H9 (cell line): ENCODE measurements around the gene ZMYND12. TPM values are rescaled to one million over a fixed set of nuclear protein-coding genes. Genes with fewer than 3 reads are reported as not detected.

Experiments used
- DNase-seq: peaks from one replicate; pipeline ENCODE4 v3.0.0-alpha.2; 2017
- H2AFZ ChIP-seq: one replicate; pipeline ENCODE4 v1.6.1; 2013; ENCODE audit warnings: mild to moderate bottlenecking, low read length, control low read depth, moderate library complexity
- H2AK5ac ChIP-seq: 2 replicates; pipeline ENCODE4 v1.6.1; 2013; ENCODE audit warnings: low read length, control low read depth, mixed read lengths; ENCODE audit not compliant: insufficient read length
- H2BK120ac ChIP-seq: one replicate; pipeline ENCODE4 v1.6.1; 2013; ENCODE audit warnings: low read depth, mild to moderate bottlenecking, low read length, control low read depth, inconsistent platforms; ENCODE audit not compliant: poor library complexity, severe bottlenecking
- H2BK12ac ChIP-seq: 2 replicates; pipeline ENCODE4 v1.6.1; 2013; ENCODE audit warnings: low read length, control low read depth, mixed read lengths, low read depth; ENCODE audit not compliant: insufficient read length
- H2BK15ac ChIP-seq: 2 replicates; pipeline ENCODE4 v1.6.1; 2013; ENCODE audit warnings: low read depth, low read length, control low read depth
- H2BK20ac ChIP-seq: one replicate; pipeline ENCODE4 v1.6.1; 2013; ENCODE audit warnings: low read depth, mild to moderate bottlenecking, low read length, control low read depth, inconsistent platforms; ENCODE audit not compliant: poor library complexity, severe bottlenecking
- H2BK5ac ChIP-seq: 2 replicates; pipeline ENCODE4 v1.6.1; 2013; ENCODE audit warnings: low read length, control low read depth, mixed read lengths; ENCODE audit not compliant: insufficient read length
- H3K14ac ChIP-seq: 2 replicates; pipeline ENCODE4 v1.6.1; 2013; ENCODE audit warnings: low read length, control low read depth; ENCODE audit not compliant: insufficient read depth
- H3K18ac ChIP-seq: 2 replicates; pipeline ENCODE4 v1.6.1; 2013; ENCODE audit warnings: low read depth, mild to moderate bottlenecking, mixed read lengths, low read length, control low read depth; ENCODE audit not compliant: insufficient read length
- H3K23ac ChIP-seq: 2 replicates; pipeline ENCODE4 v1.6.1; 2013; ENCODE audit warnings: low read length, control low read depth, mixed read lengths, low read depth; ENCODE audit not compliant: insufficient read length
- H3K23me2 ChIP-seq: 2 replicates; pipeline ENCODE4 v1.6.1; 2013; ENCODE audit warnings: low read depth, mild to moderate bottlenecking, mixed read lengths, low read length, control low read depth; ENCODE audit not compliant: insufficient read length, poor library complexity, severe bottlenecking
- H3K27ac ChIP-seq: 2 replicates; pipeline ENCODE4 v1.5.1; 2013; ENCODE audit warnings: low read length, control low read depth, mixed read lengths, low read depth; ENCODE audit not compliant: insufficient read length
- H3K27me3 ChIP-seq: 2 replicates; pipeline ENCODE4 v1.6.1; 2013; ENCODE audit warnings: low read length, control low read depth, inconsistent platforms; ENCODE audit not compliant: insufficient read depth
- H3K4ac ChIP-seq: 2 replicates; pipeline ENCODE4 v1.6.1; 2013; ENCODE audit warnings: low read depth, mild to moderate bottlenecking, control low read depth, inconsistent platforms, low read length, moderate library complexity
- H3K4me1 ChIP-seq: 2 replicates; pipeline ENCODE4 v1.6.1; 2013; ENCODE audit warnings: low read length, control low read depth, inconsistent platforms; ENCODE audit not compliant: insufficient read depth
- H3K4me2 ChIP-seq: 2 replicates; pipeline ENCODE4 v1.6.1; 2013; ENCODE audit warnings: low read length, control low read depth, mixed read lengths; ENCODE audit not compliant: insufficient read length, insufficient read depth
- H3K56ac ChIP-seq: 2 replicates; pipeline ENCODE4 v1.6.1; 2013; ENCODE audit warnings: low read depth, mild to moderate bottlenecking, mixed read lengths, low read length, control low read depth; ENCODE audit not compliant: insufficient read length
- H3K79me1 ChIP-seq: 2 replicates; pipeline ENCODE4 v1.6.1; 2013; ENCODE audit warnings: low read depth, mild to moderate bottlenecking, moderate library complexity, low read length, control low read depth, inconsistent platforms; ENCODE audit not compliant: insufficient read depth, poor library complexity, severe bottlenecking
- H3K79me2 ChIP-seq: 2 replicates; pipeline ENCODE4 v1.6.1; 2013; ENCODE audit warnings: low read length, control low read depth, inconsistent platforms; ENCODE audit not compliant: insufficient read depth
- H3K9ac ChIP-seq: 2 replicates; pipeline ENCODE4 v1.6.1; 2013; ENCODE audit warnings: low read length, control low read depth, mixed read lengths; ENCODE audit not compliant: insufficient read length; ENCODE audit errors: extremely low read depth
- H3K9me3 ChIP-seq: one replicate; pipeline ENCODE4 v1.6.1; 2013; ENCODE audit warnings: low read depth, low read length, inconsistent platforms; ENCODE audit not compliant: control insufficient read depth
- H3T11ph ChIP-seq: one replicate; pipeline ENCODE4 v1.6.1; 2013; ENCODE audit warnings: mild to moderate bottlenecking, low read length, control low read depth, inconsistent platforms
- H4K20me1 ChIP-seq: one replicate; pipeline ENCODE4 v1.6.1; 2013; ENCODE audit not compliant: control insufficient read depth, insufficient read length, insufficient read depth
- H4K5ac ChIP-seq: 2 replicates; pipeline ENCODE4 v1.6.1; 2013; ENCODE audit warnings: low read depth, mild to moderate bottlenecking, mixed read lengths, low read length, control low read depth; ENCODE audit not compliant: insufficient read length
- H4K8ac ChIP-seq: replicated peaks from 2 replicates; pipeline ENCODE4 v1.6.1; 2013; ENCODE audit warnings: low read length, control low read depth, mixed read lengths, low read depth; ENCODE audit not compliant: insufficient read length
- H4K91ac ChIP-seq: 2 replicates; pipeline ENCODE4 v1.6.1; 2013; ENCODE audit warnings: low read depth, mild to moderate bottlenecking, moderate library complexity, mixed read lengths, low read length, control low read depth; ENCODE audit not compliant: insufficient read length
- H3K27ac Mint-ChIP-seq, 3 experiments: 2 replicates in 2 of 3; 3 replicates in 1 of 3; pipeline ENCODE4 v1.8.0; 2020 to 2021; ENCODE audit warnings: mixed read lengths in 3 of 3, mild to moderate bottlenecking in 1 of 3, moderate library complexity in 1 of 3
- H3K27me3 Mint-ChIP-seq: 2 replicates; pipeline ENCODE4 v1.8.0; 2021; ENCODE audit warnings: low read depth, mild to moderate bottlenecking, moderate library complexity, mixed read lengths
- H3K36me3 Mint-ChIP-seq, 3 experiments: 2 replicates in 2 of 3; 3 replicates in 1 of 3; pipeline ENCODE4 v1.8.0; 2020 to 2021; ENCODE audit warnings: low read depth in 3 of 3, mixed read lengths in 3 of 3; ENCODE audit not compliant: insufficient read depth in 1 of 3
- H3K4me1 Mint-ChIP-seq, 2 experiments: 2 replicates each; pipeline ENCODE4 v1.8.0; 2020; ENCODE audit warnings: mixed read lengths in 2 of 2
- H3K4me3 Mint-ChIP-seq, 2 experiments: 2 replicates in 1 of 2; 3 replicates in 1 of 2; pipeline ENCODE4 v1.8.0; 2020 to 2021; ENCODE audit warnings: mild to moderate bottlenecking in 2 of 2, mixed read lengths in 2 of 2, moderate library complexity in 1 of 2
- H3K9me3 Mint-ChIP-seq, 2 experiments: 2 replicates in 1 of 2; 3 replicates in 1 of 2; pipeline ENCODE4 v1.8.0; 2020; ENCODE audit warnings: mild to moderate bottlenecking in 2 of 2, mixed read lengths in 2 of 2, moderate library complexity in 1 of 2
- CTCF ChIP-seq: fragments of 200-600 bp; sonication (generic); conservative IDR thresholded peaks from 3 replicates; pipeline ENCODE4 v1.8.0; 2021; ENCODE audit warnings: antibody characterized with exemption, mild to moderate bottlenecking
- WGBS: extraction: QIAGEN DNeasy Blood & Tissue Kit; methylation state at CpG from one replicate; pipeline ENCODE4 v1.1.7; 2013; ENCODE audit warnings: missing lambda C conversion rate, low lambda C conversion rate, mixed read lengths; ENCODE audit not compliant: insufficient read length; ENCODE audit errors: extremely low coverage; 5-methylcytosine and 5-hydroxymethylcytosine counted together
- total RNA-seq: library from RNA; stranded (reverse); gene quantifications from 2 replicates; pipeline ENCODE4 v1.2.1, GENCODE V29; 2021

Gene ZMYND12
- total RNA-seq, 1 experiment from 2014 or later = 0.42 TPM

DNA sequence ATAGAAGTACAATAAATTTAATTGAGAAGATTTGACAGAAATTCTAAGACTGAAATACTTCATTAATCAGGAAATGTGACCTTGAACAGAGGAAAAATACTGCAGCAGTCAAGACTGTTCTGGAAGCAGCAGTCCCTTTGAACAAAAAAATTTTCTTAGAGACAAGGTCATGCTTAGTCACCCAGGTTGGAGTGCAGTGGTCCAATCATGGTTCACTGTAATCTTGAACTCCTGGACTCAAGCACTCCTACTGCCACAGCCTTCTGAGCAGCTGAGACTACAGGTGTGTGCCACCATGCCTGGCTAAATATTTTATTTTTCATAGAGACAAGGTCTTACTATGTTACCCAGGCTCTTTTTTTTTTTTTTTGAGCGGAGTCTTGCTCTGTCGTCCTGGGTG lies 5.4 kb upstream of the ZMYND12 start:
- no peak overlapping the region for H3K4me3 Mint-ChIP-seq
- WGBS = no CpG with 5 or more reads among the region's 2 CpGs

More for the DNA sequence above, 5.4 kb upstream of the ZMYND12 start:
- no peak overlapping the region for H4K5ac ChIP-seq
- H3K23ac ChIP-seq = no peak overlapping the region
- H2BK20ac ChIP-seq = no peak overlapping the region
- H2BK120ac ChIP-seq = no peak overlapping the region
- H4K91ac ChIP-seq = no peak overlapping the region
- TF ChIP-seq CTCF = no peak
- no peak overlapping the region for H3K4me2 ChIP-seq
- H3K27ac ChIP-seq = no peak overlapping the region
- no peaks in the 10 kb centered on the region for H3K79me1 ChIP-seq
- H3K27me3 ChIP-seq = no peaks in the 10 kb centered on the region
- no peak overlapping the region for H3K9ac ChIP-seq
- no peak overlapping the region for H3K4ac ChIP-seq
- H3K56ac ChIP-seq = no peak overlapping the region
- Mint-ChIP-seq H3K27ac (no peak overlapping the region), H3K9me3 (no peaks in the 10 kb centered on the region), H3K4me1 (peaks cover 22 to 25% of the 10 kb centered on the region in 2 experiments), H3K36me3 (peaks cover 6 to 27% (median 22%) of the 10 kb centered on the region in 3 experiments; a peak in 6 of 7 replicates), H3K27me3 (peaks cover 2% of the 10 kb centered on the region; the same call in 1 of the 2 replicates)
- no peak overlapping the region for H2BK12ac ChIP-seq
- no peaks in the 10 kb centered on the region for H3K79me2 ChIP-seq
- H4K20me1 ChIP-seq = no peaks in the 10 kb centered on the region
- no peak overlapping the region for H2BK5ac ChIP-seq
- H2AFZ ChIP-seq = no peak overlapping the region
- no peak overlapping the region for H4K8ac ChIP-seq
- DNase-seq = no peak
- H2AK5ac ChIP-seq = no peak overlapping the region
- no peak overlapping the region for H3T11ph ChIP-seq
- no peaks in the 10 kb centered on the region for H3K9me3 ChIP-seq
- no peaks in the 10 kb centered on the region for H3K4me1 ChIP-seq
- H3K14ac ChIP-seq = no peak overlapping the region
- H2BK15ac ChIP-seq = no peak overlapping the region
- no peak overlapping the region for H3K18ac ChIP-seq
- peaks cover 10% of the 10 kb centered on the region for H3K23me2 ChIP-seq
